ENCODE data around the gene NOM1. TPM values are rescaled to one million over a fixed set of nuclear protein-coding genes. Genes with fewer than 3 reads are reported as not detected.

NOM1 gene
- total RNA-seq, 1 experiment from 2014 or later = 31.7 TPM

DNA sequence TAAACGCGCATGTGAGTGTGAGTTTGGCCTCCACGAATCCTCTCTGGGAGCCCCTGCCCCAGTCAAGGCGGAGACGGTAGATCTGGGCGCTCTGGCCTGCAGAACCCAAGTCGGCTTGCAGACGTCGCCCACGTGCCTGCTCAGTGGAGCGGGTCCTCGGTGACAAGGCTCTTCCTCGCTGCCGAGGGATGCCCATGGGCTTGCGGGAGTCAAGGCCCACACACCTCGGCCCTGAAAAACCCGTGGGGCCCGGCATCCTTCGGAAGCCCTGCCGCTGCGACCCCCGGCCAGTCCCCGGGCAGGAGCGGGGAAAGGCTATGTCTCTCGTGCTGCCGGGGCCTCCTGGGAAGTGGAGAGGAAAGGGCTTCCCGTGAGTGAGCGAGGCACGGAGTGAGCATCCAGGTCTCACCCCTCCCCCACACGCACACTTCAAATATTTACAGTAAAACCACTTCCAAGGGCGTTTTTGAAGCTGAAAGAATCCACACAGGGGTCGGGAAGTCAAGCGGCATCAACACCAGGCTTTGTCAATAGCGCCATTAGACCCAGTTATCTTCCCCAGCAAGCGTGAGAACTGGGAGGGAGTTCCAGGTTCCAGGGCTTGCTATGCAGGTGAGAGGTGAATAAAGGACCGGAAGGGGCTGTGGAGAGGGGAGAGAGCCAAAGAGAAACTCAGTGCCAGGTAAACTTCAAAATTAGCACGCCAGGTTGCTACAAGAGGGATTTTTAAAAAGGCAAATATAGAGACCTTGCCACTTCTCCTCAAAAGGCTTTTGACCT is 62.0 kb downstream of the NOM1 start:
- peaks cover 27 to 31% of the 10 kb centered on the region in 2 experiments for H3K4me1 Mint-ChIP-seq
- Histone ChIP-seq H3K56ac (ENCODE audit: insufficient read length, low read depth, low read length) (no peak overlapping the region), H2BK5ac (ENCODE audit: insufficient read length, low read length) (no peak overlapping the region), H3T11ph (ENCODE audit: low read length) (no peak overlapping the region), H2AFZ (ENCODE audit: low read length) (no peak overlapping the region), H4K91ac (ENCODE audit: insufficient read length, low read depth, low read length) (no peak overlapping the region), H2BK15ac (ENCODE audit: low read depth, low read length) (no peak overlapping the region), H4K8ac (replicated peaks; ENCODE audit: insufficient read length, low read depth, low read length) (no peak overlapping the region), H2BK12ac (ENCODE audit: insufficient read length, low read depth, low read length) (no peak overlapping the region), H3K79me1 (ENCODE audit: insufficient read depth, low read depth, low read length, poor library complexity, severe bottlenecking) (no peaks in the 10 kb centered on the region), H3K4me1 (ENCODE audit: insufficient read depth, low read length) (peaks cover 7% of the 10 kb centered on the region; the same call in 1 of the 2 replicates), H3K9me3 (ENCODE audit: control insufficient read depth, low read depth, low read length) (no peaks in the 10 kb centered on the region), H3K27me3 (ENCODE audit: insufficient read depth, low read length) (peaks cover 87% of the 10 kb centered on the region), H3K14ac (ENCODE audit: insufficient read depth, low read length) (no peak overlapping the region), H4K5ac (ENCODE audit: insufficient read length, low read depth, low read length) (no peak overlapping the region), H3K79me2 (ENCODE audit: insufficient read depth, low read length) (no peaks in the 10 kb centered on the region), H3K27ac (ENCODE audit: insufficient read length, low read depth, low read length) (no peak overlapping the region), H3K4ac (ENCODE audit: low read depth, low read length) (no peak overlapping the region), H4K20me1 (ENCODE audit: control insufficient read depth, insufficient read depth, insufficient read length) (no peaks in the 10 kb centered on the region), H3K18ac (ENCODE audit: insufficient read length, low read depth, low read length) (no peak overlapping the region), H3K23me2 (ENCODE audit: insufficient read length, low read depth, low read length, poor library complexity, severe bottlenecking) (peaks cover 5% of the 10 kb centered on the region), H2AK5ac (ENCODE audit: insufficient read length, low read length) (no peak overlapping the region), H2BK120ac (ENCODE audit: low read depth, low read length, poor library complexity, severe bottlenecking) (no peak overlapping the region), H2BK20ac (ENCODE audit: low read depth, low read length, poor library complexity, severe bottlenecking) (no peak overlapping the region), H3K4me2 (ENCODE audit: insufficient read depth, insufficient read length, low read length) (peak overlapping the region; percentile 57), H3K9ac (ENCODE audit: extremely low read depth, insufficient read length, low read length) (no peak overlapping the region), H3K23ac (ENCODE audit: insufficient read length, low read depth, low read length) (no peak overlapping the region)
- no peaks in the 10 kb centered on the region for H3K36me3 Mint-ChIP-seq (ENCODE audit: insufficient read depth in 1 of 3, low read depth in 3 of 3)
- WGBS (ENCODE audit: extremely low coverage, insufficient read length, low lambda C conversion rate) = no CpG with 5 or more reads among the region's 37 CpGs
- peak overlapping the region; percentile 45 to 79 for H3K4me3 Mint-ChIP-seq
- no peak overlapping the region for H3K27ac Mint-ChIP-seq
- peak; percentile 72 for DNase-seq
- H3K9me3 Mint-ChIP-seq = peaks cover 4 to 10% of the 10 kb centered on the region in 2 experiments; a peak in 2 of 5 replicates
- TF ChIP-seq, protein P1, sequence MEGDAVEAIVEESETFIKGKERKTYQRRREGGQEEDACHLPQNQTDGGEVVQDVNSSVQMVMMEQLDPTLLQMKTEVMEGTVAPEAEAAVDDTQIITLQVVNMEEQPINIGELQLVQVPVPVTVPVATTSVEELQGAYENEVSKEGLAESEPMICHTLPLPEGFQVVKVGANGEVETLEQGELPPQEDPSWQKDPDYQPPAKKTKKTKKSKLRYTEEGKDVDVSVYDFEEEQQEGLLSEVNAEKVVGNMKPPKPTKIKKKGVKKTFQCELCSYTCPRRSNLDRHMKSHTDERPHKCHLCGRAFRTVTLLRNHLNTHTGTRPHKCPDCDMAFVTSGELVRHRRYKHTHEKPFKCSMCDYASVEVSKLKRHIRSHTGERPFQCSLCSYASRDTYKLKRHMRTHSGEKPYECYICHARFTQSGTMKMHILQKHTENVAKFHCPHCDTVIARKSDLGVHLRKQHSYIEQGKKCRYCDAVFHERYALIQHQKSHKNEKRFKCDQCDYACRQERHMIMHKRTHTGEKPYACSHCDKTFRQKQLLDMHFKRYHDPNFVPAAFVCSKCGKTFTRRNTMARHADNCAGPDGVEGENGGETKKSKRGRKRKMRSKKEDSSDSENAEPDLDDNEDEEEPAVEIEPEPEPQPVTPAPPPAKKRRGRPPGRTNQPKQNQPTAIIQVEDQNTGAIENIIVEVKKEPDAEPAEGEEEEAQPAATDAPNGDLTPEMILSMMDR (conservative IDR thresholded peaks at IDR 0.05) = no peak
- peaks cover 91% of the 10 kb centered on the region for H3K27me3 Mint-ChIP-seq (ENCODE audit: low read depth)

Measured in H9 (cell line).